NCI-H524 (cell line): ENCODE results near the gene IGF1R.
A peak's percentile ranks its signal among the peaks of the same experiment; 100 is the strongest.
"Not testable (repeated sequence)": the region's sequence is repeated elsewhere in the genome, so short reads cannot be mapped to it uniquely, and the experiment has no call there.

Source experiments
- DNase-seq, 2 experiments: peaks; one replicate each; lab custom pipeline; 2025; lab: John Stamatoyannopoulos, UW

IGF1R gene

GRCh38 chr15:98960555-98961050 lies 312.3 kb downstream of the IGF1R start:
- DNase-seq, result no peak

DNA sequence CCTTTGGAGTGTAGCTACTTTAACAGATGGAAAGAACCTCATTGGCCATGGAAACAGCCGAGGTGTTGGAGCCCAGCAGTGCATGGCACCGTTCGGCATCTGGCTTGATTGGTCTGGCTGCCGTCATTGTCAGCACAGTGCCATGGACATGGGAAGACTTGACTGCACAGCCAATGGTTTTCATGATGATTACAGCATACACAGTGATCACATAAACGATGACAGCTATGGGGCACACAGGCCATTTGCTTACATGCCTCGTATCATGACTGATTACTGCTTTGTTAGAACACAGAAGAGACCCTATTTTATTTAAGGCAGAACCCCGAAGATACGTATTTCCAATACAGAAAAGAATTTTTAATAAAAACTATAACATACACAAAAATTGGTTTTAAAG lies 315.1 kb downstream of the IGF1R start:
- DNase-seq, result no peak

- DNase-seq, result no peak
Observed at GRCh38 chr15:98964466-98965133, 316.3 kb downstream of the IGF1R start.

DNA sequence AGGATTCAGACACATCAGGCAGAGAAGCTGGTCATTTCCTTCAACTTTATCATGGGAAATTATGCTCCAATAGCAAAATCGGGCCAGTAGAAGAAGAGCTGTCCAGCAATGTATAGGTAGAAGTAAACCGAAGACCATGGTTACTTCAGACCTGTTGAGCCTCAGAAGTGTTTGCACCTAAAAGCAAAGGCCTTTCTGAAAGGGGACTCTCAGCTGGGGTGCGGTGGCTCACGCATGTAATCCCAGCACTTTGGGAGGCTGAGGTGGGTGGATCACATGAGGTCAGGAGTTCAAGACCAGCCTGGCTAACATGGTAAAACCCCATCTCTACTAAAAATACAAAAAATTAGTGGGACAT lies 316.8 kb downstream of the IGF1R start:
- DNase-seq, result not testable (repeated sequence)

GRCh38 chr15:98965597-98965996 lies 317.3 kb downstream of the IGF1R start:
- no peak for DNase-seq

DNA sequence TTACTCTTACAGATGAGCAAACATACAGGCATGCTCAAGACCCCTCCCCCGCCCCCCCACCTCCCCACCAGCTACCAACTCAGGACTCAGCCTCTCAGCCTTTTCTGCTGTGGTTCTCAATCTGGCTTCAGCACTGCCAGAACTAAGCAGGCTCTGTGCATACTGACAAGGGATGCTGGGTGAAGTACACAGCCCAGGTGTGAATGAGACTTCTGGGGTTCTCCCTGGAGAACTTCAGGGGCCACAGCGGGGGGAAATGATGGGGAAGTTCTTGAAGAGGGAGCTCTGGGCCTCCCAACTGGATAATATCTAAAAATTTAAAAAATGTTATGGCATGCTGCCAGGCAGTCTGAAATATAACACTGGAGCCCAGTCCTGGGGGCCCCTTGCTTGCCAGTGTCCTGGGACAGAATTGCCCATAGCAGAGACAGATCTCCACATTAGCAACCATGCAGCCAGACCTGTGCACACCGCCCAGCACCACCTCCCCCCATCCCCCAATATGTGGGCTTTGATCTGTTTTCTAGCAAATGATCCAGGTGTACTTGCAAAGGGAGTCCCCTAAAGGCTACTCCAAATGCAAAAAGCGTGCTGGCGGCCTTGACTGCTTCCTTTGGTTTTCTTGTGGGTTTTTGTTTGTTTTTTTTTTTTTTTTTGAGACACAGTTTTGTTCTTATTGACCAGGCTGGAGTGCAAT lies 317.9 kb downstream of the IGF1R start:
- no peak for DNase-seq

GRCh38 chr15:98967096-98967495 lies 318.8 kb downstream of the IGF1R start:
- DNase-seq, result no peak

GRCh38 chr15:98967916-98968315 lies 319.6 kb downstream of the IGF1R start:
- DNase-seq, result no peak

GRCh38 chr15:98968576-98968975 lies 320.2 kb downstream of the IGF1R start:
- no peak for DNase-seq

- DNase-seq, result no peak
Observed at GRCh38 chr15:98969126-98969735, 320.9 kb downstream of the IGF1R start.

DNA sequence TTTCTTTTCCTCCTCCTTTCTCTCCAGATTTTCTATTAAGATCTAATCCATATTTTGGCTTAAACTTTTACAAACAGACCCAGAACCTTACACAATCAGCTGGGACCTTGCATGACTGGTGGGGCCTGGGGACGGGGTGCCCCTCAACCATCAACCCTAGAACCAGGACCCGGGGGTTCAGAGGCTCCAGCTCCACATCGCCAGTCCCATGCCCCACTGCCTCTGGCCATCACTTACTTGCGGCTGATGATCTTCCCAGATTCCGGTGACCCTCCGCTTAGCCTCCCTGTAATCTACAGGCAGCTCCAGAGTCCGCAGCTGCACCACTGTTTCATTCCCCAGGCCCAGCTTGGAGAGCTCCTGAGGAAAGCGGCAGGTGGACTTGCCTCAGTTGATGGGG lies 322.5 kb downstream of the IGF1R start:
- DNase-seq, result no peak

DNA sequence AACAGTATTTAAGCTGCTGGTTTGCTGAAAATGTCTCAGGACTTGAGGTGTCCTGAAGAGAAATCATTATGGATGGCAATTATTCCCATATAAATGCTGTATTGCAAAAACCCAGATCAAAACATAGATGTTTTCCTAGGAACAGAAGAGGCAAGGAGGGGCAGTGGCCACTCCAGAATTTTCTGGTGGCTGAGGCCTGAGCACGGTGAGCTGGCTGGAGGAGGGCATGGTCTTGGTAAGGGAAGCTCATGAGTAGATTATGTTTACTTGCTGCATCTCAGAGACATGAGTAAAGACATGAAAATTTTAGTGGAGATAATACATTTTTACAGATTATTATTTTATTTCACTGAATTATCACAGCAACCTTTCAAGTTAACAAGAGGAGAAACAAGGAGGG lies 328.2 kb downstream of the IGF1R start:
- DNase-seq, result no peak

DNA sequence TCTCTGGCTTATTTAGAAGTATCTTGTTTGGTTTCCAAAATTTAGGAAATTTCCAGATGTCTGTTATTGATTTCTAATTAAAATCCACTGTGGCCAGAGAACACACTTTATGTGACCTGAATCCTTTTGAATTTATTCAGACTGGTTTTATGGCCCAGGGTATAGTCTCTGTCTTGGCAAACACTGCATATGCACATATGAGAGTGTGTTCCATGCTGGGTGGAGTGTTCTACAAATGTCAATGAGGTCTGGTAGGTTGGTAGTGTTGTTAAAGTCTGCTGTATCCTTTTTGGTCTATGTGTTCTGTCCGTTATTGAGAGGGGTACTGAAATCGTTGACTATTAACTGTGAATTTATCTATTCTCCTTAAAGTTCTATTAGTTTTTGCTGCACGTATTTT lies 329.1 kb downstream of the IGF1R start:
- no peak for DNase-seq

- peak in 1 of 2 experiments; percentile 11 for DNase-seq
Observed at GRCh38 chr15:98978153-98978552, 329.8 kb downstream of the IGF1R start.

DNA sequence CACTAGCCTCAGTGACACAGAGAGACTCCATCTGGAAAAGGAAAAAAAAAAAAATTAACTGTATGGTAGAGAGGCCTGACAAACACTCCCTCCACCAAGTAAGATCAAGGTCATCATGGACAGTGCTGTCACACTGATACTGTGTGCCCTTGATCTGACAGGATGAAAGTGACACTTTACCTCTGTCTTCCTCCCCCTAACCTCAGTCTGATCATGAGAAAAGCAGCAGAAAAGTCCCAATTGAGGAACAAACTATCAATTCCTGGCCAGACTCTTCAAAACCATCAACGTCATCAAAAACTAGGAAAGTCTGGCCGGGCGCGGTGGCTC lies 332.5 kb downstream of the IGF1R start:
- DNase-seq, result no peak

- no peak for DNase-seq
Observed at GRCh38 chr15:98981851-98982722, 333.7 kb downstream of the IGF1R start.

GRCh38 chr15:98983334-98983733 lies 335.0 kb downstream of the IGF1R start:
- DNase-seq, result no peak

- no peak for DNase-seq
Observed at GRCh38 chr15:98986281-98986680, 337.9 kb downstream of the IGF1R start.

- no peak for DNase-seq
Observed at GRCh38 chr15:98994892-98995291, 346.6 kb downstream of the IGF1R start.

DNA sequence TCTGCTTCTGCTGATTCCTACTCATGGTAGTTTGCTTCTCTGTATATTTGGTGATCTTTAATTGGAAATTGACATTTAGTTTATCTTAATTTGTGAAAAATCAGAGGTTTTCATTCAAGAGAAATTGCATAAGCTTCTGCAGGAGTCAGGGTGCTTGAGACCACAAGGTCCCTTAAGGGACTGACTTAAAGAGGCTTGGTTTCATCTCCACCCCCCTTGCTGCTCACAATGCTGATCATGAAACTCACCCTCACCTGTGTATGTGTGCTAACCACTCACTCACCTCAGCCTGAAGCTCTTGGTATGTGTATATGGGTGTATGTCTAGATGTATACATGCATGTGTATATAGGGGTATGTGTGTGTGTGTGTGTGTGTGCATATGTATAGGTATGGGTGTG lies 347.8 kb downstream of the IGF1R start:
- no peak for DNase-seq

DNA sequence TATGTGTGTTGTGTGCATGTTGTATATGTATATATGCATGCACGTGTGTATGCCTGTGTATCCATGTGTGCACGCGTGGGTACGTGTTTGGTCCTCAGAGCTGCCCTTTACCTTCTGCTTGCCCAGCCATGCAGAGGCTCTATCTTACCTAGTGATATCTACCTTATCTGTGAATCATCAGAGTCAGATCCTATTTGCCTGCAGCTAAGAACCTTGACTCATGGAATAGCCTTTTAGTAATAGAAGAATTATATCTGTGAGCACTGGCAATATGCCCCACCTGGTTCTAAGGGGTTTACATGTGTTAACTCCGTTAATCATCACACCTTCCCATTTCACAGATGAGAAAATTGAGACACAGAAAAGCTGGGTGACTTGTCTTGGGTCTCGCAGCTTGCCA lies 348.3 kb downstream of the IGF1R start:
- DNase-seq, result no peak

GRCh38 chr15:98997312-98997711 lies 349.0 kb downstream of the IGF1R start:
- DNase-seq, result no peak
